Measurements from ENCODE around the gene PRICKLE4. TPM values are rescaled to one million over a fixed set of nuclear protein-coding genes. Genes with fewer than 3 reads are reported as not detected.

PRICKLE4 gene
- total RNA-seq, 1 experiment from 2014 or later = 2.9 TPM

GRCh38 chr6:41783106-41783780, 2.7 kb downstream of the PRICKLE4 start:
- Histone ChIP-seq H3K27ac (ENCODE audit: low read depth, low read length) (no peak overlapping the region), H3K79me2 (ENCODE audit: insufficient read depth, low read length) (peaks cover 6% of the 10 kb centered on the region), H3K4me2 (ENCODE audit: low read length) (no peak overlapping the region), H3K9me3 (ENCODE audit: control insufficient read depth in 1 of 2, insufficient read depth in 1 of 2, low read depth in 1 of 2, low read length in 2 of 2) (no peaks in the 10 kb centered on the region), H3K4me3 (replicated peaks in 1 of 2; ENCODE audit: low read depth in 1 of 2, low read length in 2 of 2) (no peak overlapping the region), H4K20me1 (ENCODE audit: insufficient read depth) (no peaks in the 10 kb centered on the region), H3K27me3 (ENCODE audit: insufficient read depth, low read length) (no peaks in the 10 kb centered on the region), H3K36me3 (ENCODE audit: control insufficient read depth in 1 of 2, insufficient read depth in 2 of 2, low read length in 2 of 2) (no peaks in the 10 kb centered on the region), H3K9me2 (ENCODE audit: insufficient read depth) (no peaks in the 10 kb centered on the region), H3K4me1 (ENCODE audit: control insufficient read depth in 1 of 2, insufficient read depth in 2 of 2, low read length in 2 of 2) (peaks cover 19 to 30% of the 10 kb centered on the region in 2 experiments), H3K9ac (ENCODE audit: low read length) (no peak overlapping the region), H2AFZ (ENCODE audit: low read depth, low read length, poor library complexity, severe bottlenecking) (no peak overlapping the region)
- ChIA-PET CTCF (interaction anchor here (2.8 kb wide), 1 partner anchor 261 kb away, joined by 13 read pairs; no protein-coding TSS in a partner anchor), RAD21 (ENCODE audit: low non-redundant PET in 1 of 2, low total read pairs in 2 of 2, uncharacterized antibody in 2 of 2, unreplicated experiment in 2 of 2) (no interaction called here), POLR2A (no interaction called here)
- TF ChIP-seq FOSL1 (IDR thresholded peaks at IDR 0.05; ENCODE audit: low read depth) (no peak), REST (IDR thresholded peaks at IDR 0.05; ENCODE audit: low read depth) (no peak), EGR1 (IDR thresholded peaks at IDR 0.05; ENCODE audit: low read depth) (no peak), CEBPB (IDR thresholded peaks at IDR 0.05; ENCODE audit: low read depth) (no peak), POLR2AphosphoS5 (IDR thresholded peaks at IDR 0.05; ENCODE audit: low read depth, low read length) (no peak), MAX (IDR thresholded peaks at IDR 0.05) (no peak), SP1 (IDR thresholded peaks at IDR 0.05; ENCODE audit: low read depth) (no peak), CBX3 (IDR thresholded peaks at IDR 0.05; ENCODE audit: low read depth) (no peak), TCF7L2 (IDR thresholded peaks at IDR 0.05; ENCODE audit: borderline replicate concordance, extremely low read depth, insufficient read depth, insufficient read length) (no peak), EZH2phosphoT487 (IDR thresholded peaks at IDR 0.05; ENCODE audit: borderline replicate concordance) (no peak), ZBTB33 (IDR thresholded peaks at IDR 0.05; ENCODE audit: extremely low read depth, insufficient replicate concordance, low read length) (no peak), YY1 (IDR thresholded peaks at IDR 0.05; ENCODE audit: extremely low read depth, insufficient replicate concordance, low read depth, low read length) (no peak), RAD21 (IDR thresholded peaks at IDR 0.05; ENCODE audit: low read depth) (no peak), ZNF274 (IDR thresholded peaks at IDR 0.05; ENCODE audit: low read depth, low read length) (no peak), POLR2A (IDR thresholded peaks at IDR 0.05; ENCODE audit: borderline replicate concordance, extremely low read depth, insufficient read depth, insufficient read length) (no peak)
- no TSS peak for BruUV-seq (replicated peaks)
- no peak for ATAC-seq
- intact Hi-C loops (cut with micrococcal nuclease) = loop anchor here (10.0 kb wide), 2 partner anchors 382 to 432 kb away; partner anchors contain the start of gene MRPS10
- no peak for DNase-seq (ENCODE audit: low read depth, low spot score)

Data from HCT116 (cell line).